Effector memory CD4-positive, alpha-beta T cell (primary cell): Measurements from ENCODE around the gene C1orf232.

ENCODE experiments used
- DNase-seq, 3 donors: peaks; one replicate each; pipeline ENCODE4 v3.0.0-alpha.2; 2020
- H3K27ac ChIP-seq: 2 replicates; pipeline ENCODE4 v1.7.0; 2013; ENCODE audit warnings: mild to moderate bottlenecking, low read length, moderate library complexity; ENCODE audit not compliant: insufficient read depth, poor library complexity, severe bottlenecking
- H3K27me3 ChIP-seq: replicated peaks from 2 replicates; pipeline ENCODE4 v1.7.0; 2013; ENCODE audit warnings: mild to moderate bottlenecking, low read length; ENCODE audit not compliant: insufficient read depth, control insufficient read depth, poor library complexity, severe bottlenecking
- H3K36me3 ChIP-seq: 2 replicates; pipeline ENCODE4 v1.7.0; 2013; ENCODE audit warnings: mild to moderate bottlenecking, low read length, moderate library complexity; ENCODE audit not compliant: control insufficient read depth, insufficient read depth
- H3K4me1 ChIP-seq: 2 replicates; pipeline ENCODE4 v1.7.0; 2013; ENCODE audit warnings: low read length, mild to moderate bottlenecking; ENCODE audit not compliant: control insufficient read depth, insufficient read depth, poor library complexity, severe bottlenecking
- H3K4me3 ChIP-seq: 2 replicates; pipeline ENCODE4 v1.7.0; 2013; ENCODE audit warnings: low read length, low read depth, mild to moderate bottlenecking; ENCODE audit not compliant: insufficient read depth, poor library complexity, severe bottlenecking
- H3K9me3 ChIP-seq: 2 replicates; pipeline ENCODE4 v1.7.0; 2013; ENCODE audit warnings: mild to moderate bottlenecking, low read length, moderate library complexity; ENCODE audit not compliant: control insufficient read depth

C1orf232 gene

GRCh38 chr1:26164861-26165842 lies 3.6 kb downstream of the C1orf232 start:
- no peaks in the 10 kb centered on the region for H3K36me3 ChIP-seq
- peaks cover 16% of the 10 kb centered on the region for H3K4me1 ChIP-seq
- DNase-seq = no peak
- H3K27me3 ChIP-seq = peaks cover 20% of the 10 kb centered on the region
- H3K4me3 ChIP-seq = no peak overlapping the region
- no peaks in the 10 kb centered on the region for H3K9me3 ChIP-seq
- H3K27ac ChIP-seq = no peak overlapping the region

GRCh38 chr1:26164036-26164860 lies 4.5 kb downstream of the C1orf232 start:
- H3K4me1 ChIP-seq = peaks cover 16% of the 10 kb centered on the region
- no peaks in the 10 kb centered on the region for H3K36me3 ChIP-seq
- no peak overlapping the region for H3K27ac ChIP-seq
- DNase-seq = peak in 2 of 3 donors; percentile 15 to 23
- H3K4me3 ChIP-seq = peak overlapping the region; percentile 46
- peaks cover 26% of the 10 kb centered on the region for H3K27me3 ChIP-seq
- H3K9me3 ChIP-seq = no peaks in the 10 kb centered on the region

- H3K27me3 ChIP-seq = peaks cover 29% of the 10 kb centered on the region
- no peak overlapping the region for H3K4me3 ChIP-seq
- DNase-seq = no peak
Observed at GRCh38 chr1:26163684-26164035, 5.1 kb downstream of the C1orf232 start.

GRCh38 chr1:26162220-26162709 lies 6.5 kb downstream of the C1orf232 start:
- DNase-seq = no peak
- H3K4me1 ChIP-seq = peaks cover 16% of the 10 kb centered on the region
- H3K36me3 ChIP-seq = no peaks in the 10 kb centered on the region
- H3K27ac ChIP-seq = no peak overlapping the region
- peaks cover 34% of the 10 kb centered on the region for H3K27me3 ChIP-seq
- H3K9me3 ChIP-seq = no peaks in the 10 kb centered on the region
- H3K4me3 ChIP-seq = peak overlapping the region; percentile 44

More at GRCh38 chr1:26163684-26164035, 5.1 kb downstream of the C1orf232 start:
- Histone ChIP-seq H3K36me3 (no peaks in the 10 kb centered on the region), H3K27ac (no peak overlapping the region), H3K4me1 (peaks cover 16% of the 10 kb centered on the region), H3K9me3 (no peaks in the 10 kb centered on the region)

GRCh38 chr1:26161415-26162219 lies 7.1 kb downstream of the C1orf232 start:
- peak in 1 of 3 donors; percentile 6 for DNase-seq
- Histone ChIP-seq H3K27me3 (peaks cover 34% of the 10 kb centered on the region), H3K36me3 (no peaks in the 10 kb centered on the region), H3K27ac (no peak overlapping the region), H3K9me3 (no peaks in the 10 kb centered on the region), H3K4me1 (peaks cover 16% of the 10 kb centered on the region), H3K4me3 (peak overlapping the region; percentile 48)

- Histone ChIP-seq H3K27ac (no peak overlapping the region), H3K27me3 (peaks cover 34% of the 10 kb centered on the region), H3K9me3 (no peaks in the 10 kb centered on the region), H3K4me1 (peaks cover 16% of the 10 kb centered on the region), H3K36me3 (no peaks in the 10 kb centered on the region), H3K4me3 (no peak overlapping the region)
- DNase-seq = no peak
Observed at GRCh38 chr1:26160527-26161414, 8.0 kb downstream of the C1orf232 start.

GRCh38 chr1:26159743-26160039 lies 9.1 kb downstream of the C1orf232 start:
- H3K4me3 ChIP-seq = no peak overlapping the region

GRCh38 chr1:26158908-26159742 lies 9.6 kb downstream of the C1orf232 start, which contains the start of gene FAM110D:
TSS of gene FAM110D (plus strand) at chr1:26159079. CDS start at chr1:26161292, 2,213 bp downstream.
- no peaks in the 10 kb centered on the region for H3K36me3 ChIP-seq
- no peak within 1 kb of the TSS for H3K4me3 ChIP-seq
- peaks cover 13% of the 10 kb centered on the region for H3K4me1 ChIP-seq
- no peaks in the 10 kb centered on the region for H3K9me3 ChIP-seq
- no peak for DNase-seq
- H3K27ac ChIP-seq = no peak within 1 kb of the TSS
- H3K27me3 ChIP-seq = peaks cover 34% of the 10 kb centered on the region

More at GRCh38 chr1:26159743-26160039, 9.1 kb downstream of the C1orf232 start:
- H3K27ac ChIP-seq = no peak overlapping the region
- no peaks in the 10 kb centered on the region for H3K9me3 ChIP-seq
- no peak for DNase-seq
- H3K27me3 ChIP-seq = peaks cover 34% of the 10 kb centered on the region
- peaks cover 16% of the 10 kb centered on the region for H3K4me1 ChIP-seq
- no peaks in the 10 kb centered on the region for H3K36me3 ChIP-seq
